Trophoblast cell (in vitro differentiated cells and primary cell): ENCODE results near the gene SNRNP40.

Experiments used
- DNase-seq, 2 donors: peaks; one replicate each; pipeline ENCODE4 v3.0.0-alpha.2; 2016
- H2AFZ ChIP-seq: 2 replicates; pipeline ENCODE4 v1.6.1; 2013; ENCODE audit warnings: low read length, moderate library complexity, mild to moderate bottlenecking; ENCODE audit not compliant: insufficient read depth, poor library complexity
- H2AK5ac ChIP-seq: 2 replicates; pipeline ENCODE4 v1.6.1; 2013; ENCODE audit warnings: mild to moderate bottlenecking, low read length
- H2BK120ac ChIP-seq: 2 replicates; pipeline ENCODE4 v1.6.1; 2013; ENCODE audit warnings: low read length, mild to moderate bottlenecking, moderate library complexity; ENCODE audit not compliant: insufficient read depth, poor library complexity
- H2BK12ac ChIP-seq: 2 replicates; pipeline ENCODE4 v1.6.1; 2013; ENCODE audit warnings: mild to moderate bottlenecking, low read length, moderate library complexity
- H2BK5ac ChIP-seq: 2 replicates; pipeline ENCODE4 v1.6.1; 2013; ENCODE audit warnings: low read length, low read depth, moderate library complexity, mild to moderate bottlenecking; ENCODE audit not compliant: poor library complexity
- H3K14ac ChIP-seq: 2 replicates; pipeline ENCODE4 v1.6.1; 2013; ENCODE audit warnings: mild to moderate bottlenecking, low read length
- H3K18ac ChIP-seq: 2 replicates; pipeline ENCODE4 v1.6.1; 2013; ENCODE audit warnings: mild to moderate bottlenecking, low read length
- H3K23ac ChIP-seq: 2 replicates; pipeline ENCODE4 v1.6.1; 2013; ENCODE audit warnings: low read length
- H3K27ac ChIP-seq: 2 replicates; pipeline ENCODE4 v1.5.1; 2013; ENCODE audit warnings: low read depth, mild to moderate bottlenecking, inconsistent platforms, low read length, moderate library complexity
- H3K27me3 ChIP-seq: 2 replicates; pipeline ENCODE4 v1.6.1; 2013; ENCODE audit warnings: inconsistent platforms, mild to moderate bottlenecking, low read length, moderate library complexity; ENCODE audit not compliant: insufficient read depth
- H3K36me3 ChIP-seq, 2 experiments: 1 replicate in 1 of 2; 2 replicates in 1 of 2; pipeline ENCODE4 v1.6.1; 2013; ENCODE audit warnings: low read length in 2 of 2, mild to moderate bottlenecking in 2 of 2, moderate library complexity in 1 of 2; ENCODE audit not compliant: insufficient read depth in 2 of 2, control insufficient read depth in 1 of 2
- H3K4ac ChIP-seq: 2 replicates; pipeline ENCODE4 v1.6.1; 2013; ENCODE audit warnings: low read depth, mild to moderate bottlenecking, low read length, moderate library complexity
- H3K4me1 ChIP-seq, 2 experiments: 1 replicate in 1 of 2; 2 replicates in 1 of 2; pipeline ENCODE4 v1.6.1; 2013; ENCODE audit warnings: low read length in 2 of 2, mild to moderate bottlenecking in 2 of 2, moderate library complexity in 1 of 2; ENCODE audit not compliant: insufficient read depth in 2 of 2, control insufficient read depth in 1 of 2
- H3K4me2 ChIP-seq: 2 replicates; pipeline ENCODE4 v1.6.1; 2013; ENCODE audit warnings: inconsistent platforms, mild to moderate bottlenecking, low read length, moderate library complexity
- H3K4me3 ChIP-seq: 2 replicates; pipeline ENCODE4 v1.5.1; 2013; ENCODE audit warnings: mild to moderate bottlenecking, low read depth, low read length, inconsistent platforms
- H3K79me1 ChIP-seq: one replicate; pipeline ENCODE4 v1.6.1; 2013; ENCODE audit warnings: low read length
- H3K79me2 ChIP-seq: 2 replicates; pipeline ENCODE4 v1.6.1; 2013; ENCODE audit warnings: low read length, mild to moderate bottlenecking; ENCODE audit not compliant: control insufficient read depth, insufficient read depth, poor library complexity
- H3K9ac ChIP-seq: 2 replicates; pipeline ENCODE4 v1.6.1; 2013; ENCODE audit warnings: mild to moderate bottlenecking, low read length
- H3K9me3 ChIP-seq: 2 replicates; pipeline ENCODE4 v1.6.1; 2013; ENCODE audit warnings: low read depth, mild to moderate bottlenecking, control low read depth, inconsistent platforms, low read length; ENCODE audit not compliant: insufficient read depth
- H4K12ac ChIP-seq: 2 replicates; pipeline ENCODE4 v1.6.1; 2013; ENCODE audit warnings: low read depth, mild to moderate bottlenecking, low read length, moderate library complexity
- H4K8ac ChIP-seq: 2 replicates; pipeline ENCODE4 v1.6.1; 2013; ENCODE audit warnings: low read depth, mild to moderate bottlenecking, low read length, moderate library complexity
- H4K91ac ChIP-seq: one replicate; pipeline ENCODE4 v1.6.1; 2013; ENCODE audit warnings: low read depth, mild to moderate bottlenecking, low read length, moderate library complexity
- WGBS: extraction: QIAGEN DNeasy Blood & Tissue Kit; methylation state at CpG from one replicate; pipeline ENCODE4 v1.1.7; 2013; ENCODE audit warnings: missing lambda C conversion rate; ENCODE audit not compliant: insufficient read length, insufficient coverage; ENCODE audit errors: extremely low coverage; 5-methylcytosine and 5-hydroxymethylcytosine counted together

Gene SNRNP40

GRCh38 chr1:31299365-31299764 is 2.8 kb upstream of the SNRNP40 start:
- no CpG with 5 or more reads among the region's 1 CpG for WGBS
- H3K36me3 ChIP-seq = peaks cover 0 to 6% of the 10 kb centered on the region in 2 experiments
- H3K27ac ChIP-seq = no peak overlapping the region

GRCh38 chr1:31297277-31298247 is 974 bp upstream of the SNRNP40 start:
- Histone ChIP-seq H3K4me3 (peak overlapping the region; percentile 84), H2BK120ac (peak overlapping the region; percentile 9), H4K8ac (peak overlapping the region; percentile 58), H2AFZ (peak overlapping the region; percentile 46), H3K79me1 (peaks cover 7% of the 10 kb centered on the region), H3K18ac (peak overlapping the region; percentile 27), H2BK12ac (no peak overlapping the region), H3K4ac (peak overlapping the region; percentile 81), H3K36me3 (peaks cover 2 to 13% of the 10 kb centered on the region in 2 experiments), H3K79me2 (peaks cover 8% of the 10 kb centered on the region), H3K23ac (no peak overlapping the region), H4K12ac (no peak overlapping the region), H3K9ac (peak overlapping the region; percentile 81), H3K9me3 (no peaks in the 10 kb centered on the region), H2AK5ac (no peak overlapping the region), H3K4me1 (peaks cover 4% of the 10 kb centered on the region in 2 experiments), H3K4me2 (peak overlapping the region; percentile 89), H4K91ac (peak overlapping the region; percentile 38), H3K27me3 (no peaks in the 10 kb centered on the region), H2BK5ac (peak overlapping the region; percentile 7), H3K27ac (peak overlapping the region; percentile 34), H3K14ac (peak overlapping the region; percentile 12)
- WGBS = no CpG with 5 or more reads among the region's 23 CpGs
- DNase-seq = peak; percentile 23 to 42

More at GRCh38 chr1:31299365-31299764, 2.8 kb upstream of the SNRNP40 start:
- Histone ChIP-seq H3K79me2 (peaks cover 8% of the 10 kb centered on the region), H3K9ac (no peak overlapping the region), H3K23ac (no peak overlapping the region), H2BK120ac (no peak overlapping the region), H3K14ac (no peak overlapping the region), H4K8ac (no peak overlapping the region), H3K18ac (no peak overlapping the region), H2BK12ac (no peak overlapping the region), H2AFZ (no peak overlapping the region), H2BK5ac (no peak overlapping the region), H3K4me1 (peaks cover 4% of the 10 kb centered on the region in 2 experiments), H4K12ac (no peak overlapping the region), H4K91ac (no peak overlapping the region), H3K27me3 (no peaks in the 10 kb centered on the region), H3K4ac (no peak overlapping the region), H3K4me3 (no peak overlapping the region), H3K79me1 (peaks cover 7% of the 10 kb centered on the region), H2AK5ac (no peak overlapping the region), H3K9me3 (no peaks in the 10 kb centered on the region), H3K4me2 (no peak overlapping the region)
- no peak for DNase-seq

GRCh38 chr1:31295874-31296485 is 608 bp downstream of the SNRNP40 start:
- no peaks in the 10 kb centered on the region for H3K9me3 ChIP-seq
- H3K27me3 ChIP-seq = no peaks in the 10 kb centered on the region
- peaks cover 7% of the 10 kb centered on the region for H3K79me1 ChIP-seq
- peak overlapping the region; percentile 50 for H2AFZ ChIP-seq
- H2BK120ac ChIP-seq = peak overlapping the region; percentile 33
- peak overlapping the region; percentile 58 for H4K91ac ChIP-seq
- H4K8ac ChIP-seq = peak overlapping the region; percentile 75
- H3K18ac ChIP-seq = peak overlapping the region; percentile 48
- peak overlapping the region; percentile 10 for H2AK5ac ChIP-seq
- no CpG with 5 or more reads among the region's 17 CpGs for WGBS
- H2BK12ac ChIP-seq = no peak overlapping the region
- H3K79me2 ChIP-seq = peaks cover 8% of the 10 kb centered on the region
- peak overlapping the region; percentile 86 for H3K4ac ChIP-seq
- peak overlapping the region; percentile 47 for H4K12ac ChIP-seq
- H3K36me3 ChIP-seq = peaks cover 10 to 23% of the 10 kb centered on the region in 2 experiments
- peak overlapping the region; percentile 43 for H2BK5ac ChIP-seq
- H3K14ac ChIP-seq = peak overlapping the region; percentile 70
- H3K23ac ChIP-seq = no peak overlapping the region
- peaks cover 4% of the 10 kb centered on the region in 2 experiments for H3K4me1 ChIP-seq
- peak overlapping the region; percentile 95 for H3K9ac ChIP-seq
- H3K4me2 ChIP-seq = peak overlapping the region; percentile 62
- H3K4me3 ChIP-seq = peak overlapping the region; percentile 94
- H3K27ac ChIP-seq = peak overlapping the region; percentile 46
- no peak for DNase-seq

GRCh38 chr1:31289021-31289420 is 7.6 kb downstream of the SNRNP40 start:
- H3K4me3 ChIP-seq = no peak overlapping the region
- H3K79me1 ChIP-seq = no peaks in the 10 kb centered on the region
- no peak overlapping the region for H2AFZ ChIP-seq
- H3K9ac ChIP-seq = no peak overlapping the region
- no peaks in the 10 kb centered on the region for H3K4me1 ChIP-seq
- H3K4ac ChIP-seq = no peak overlapping the region
- no peak overlapping the region for H2BK120ac ChIP-seq
- no peaks in the 10 kb centered on the region for H3K9me3 ChIP-seq
- H3K79me2 ChIP-seq = no peaks in the 10 kb centered on the region
- no peak for DNase-seq
- no peaks in the 10 kb centered on the region for H3K27me3 ChIP-seq
- no peak overlapping the region for H2BK12ac ChIP-seq
- no peak overlapping the region for H4K8ac ChIP-seq
- H3K23ac ChIP-seq = no peak overlapping the region
- no peak overlapping the region for H4K12ac ChIP-seq
- WGBS = no CpG with 5 or more reads among the region's 4 CpGs
- no peak overlapping the region for H3K4me2 ChIP-seq
- H3K18ac ChIP-seq = no peak overlapping the region
- H3K36me3 ChIP-seq = peaks cover 33 to 49% of the 10 kb centered on the region in 2 experiments
- no peak overlapping the region for H2BK5ac ChIP-seq
- no peak overlapping the region for H3K27ac ChIP-seq
- no peak overlapping the region for H3K14ac ChIP-seq
- H2AK5ac ChIP-seq = no peak overlapping the region
- no peak overlapping the region for H4K91ac ChIP-seq
